Natural killer cell (primary cell): Measurements from ENCODE around the gene SLC30A2. TPM values are rescaled to one million over a fixed set of nuclear protein-coding genes. Genes with fewer than 3 reads are reported as not detected.

Experiments
- ATAC-seq, 3 donors: fragments of 150-1000 bp in 2 of 3; fragments of 200-7000 bp in 1 of 3; cut with Tn5 transposase; 1 replicate in 1 of 3; 2 replicates in 2 of 3; pipeline ENCODE4 v1.10.0; 2021; ENCODE audit warnings: mild to moderate bottlenecking in 2 of 3, moderate library complexity in 2 of 3
- DNase-seq, 2 donors: peaks; one replicate each; pipeline versions ENCODE4 v3.0.0 to v3.0.0-alpha.2; 2013 to 2021; ENCODE audit warnings: mixed read lengths in 1 of 2
- H3K27ac ChIP-seq: one replicate; pipeline ENCODE4 v1.5.1; 2013; ENCODE audit warnings: mild to moderate bottlenecking, low read length
- H3K27me3 ChIP-seq: one replicate; pipeline ENCODE4 v1.6.1; 2013; ENCODE audit warnings: low read length; ENCODE audit not compliant: control insufficient read depth, insufficient read depth
- H3K36me3 ChIP-seq: one replicate; pipeline ENCODE4 v1.6.1; 2013; ENCODE audit warnings: low read length; ENCODE audit not compliant: control insufficient read depth, insufficient read depth
- H3K4me1 ChIP-seq: one replicate; pipeline ENCODE4 v1.6.1; 2013; ENCODE audit warnings: low read length; ENCODE audit not compliant: control insufficient read depth, insufficient read depth
- H3K4me3 ChIP-seq: one replicate; pipeline ENCODE4 v1.5.1; 2013; ENCODE audit warnings: low read length
- H3K9me3 ChIP-seq: one replicate; pipeline ENCODE4 v1.6.1; 2013; ENCODE audit warnings: low read length; ENCODE audit not compliant: control insufficient read depth, insufficient read depth
- H3K27ac Mint-ChIP-seq, 2 donors: one replicate each; pipeline ENCODE4 v1.8.0; 2022; ENCODE audit warnings: mild to moderate bottlenecking in 2 of 2, mixed read lengths in 2 of 2, moderate library complexity in 1 of 2
- H3K27me3 Mint-ChIP-seq, 2 donors: one replicate each; pipeline ENCODE4 v1.8.0; 2022; ENCODE audit warnings: low read depth in 2 of 2, mixed read lengths in 2 of 2
- H3K36me3 Mint-ChIP-seq: one replicate; pipeline ENCODE4 v1.8.0; 2022; ENCODE audit warnings: mixed read lengths
- H3K4me1 Mint-ChIP-seq, 2 donors: one replicate each; pipeline ENCODE4 v1.8.0; 2022; ENCODE audit warnings: mixed read lengths in 2 of 2
- H3K4me3 Mint-ChIP-seq: one replicate; pipeline ENCODE4 v1.8.0; 2022; ENCODE audit warnings: mild to moderate bottlenecking, moderate library complexity, mixed read lengths
- H3K9me3 Mint-ChIP-seq, 2 donors: one replicate each; pipeline ENCODE4 v1.8.0; 2022; ENCODE audit warnings: mixed read lengths in 2 of 2
- CTCF ChIP-seq: fragments of 200-600 bp; IDR thresholded peaks from one replicate; pipeline ENCODE4 v1.8.0; 2022; ENCODE audit warnings: antibody characterized with exemption
- WGBS: methylation state at CpG from one replicate; pipeline ENCODE4 v1.1.7; 2013; ENCODE audit warnings: missing lambda C conversion rate; ENCODE audit not compliant: insufficient coverage; 5-methylcytosine and 5-hydroxymethylcytosine counted together
- intact Hi-C: fragments of 100-400 bp; cut with micrococcal nuclease; formaldehyde crosslinking; loops from one replicate; pipeline ENCODE4 v1.14.2; 2022
- total RNA-seq, 4 donors: library from RNA; stranded (reverse); fragments of 120-200 nt in 1 of 4; gene quantifications; one replicate each; pipeline versions ENCODE4 v1.2.3 to v1.2.4, GENCODE V29; 2013 to 2022

The SLC30A2 gene
- total RNA-seq, 3 donors from 2014 or later (not counting 1 experiment from before 2014, with no cell fraction given) = not detected

DNA sequence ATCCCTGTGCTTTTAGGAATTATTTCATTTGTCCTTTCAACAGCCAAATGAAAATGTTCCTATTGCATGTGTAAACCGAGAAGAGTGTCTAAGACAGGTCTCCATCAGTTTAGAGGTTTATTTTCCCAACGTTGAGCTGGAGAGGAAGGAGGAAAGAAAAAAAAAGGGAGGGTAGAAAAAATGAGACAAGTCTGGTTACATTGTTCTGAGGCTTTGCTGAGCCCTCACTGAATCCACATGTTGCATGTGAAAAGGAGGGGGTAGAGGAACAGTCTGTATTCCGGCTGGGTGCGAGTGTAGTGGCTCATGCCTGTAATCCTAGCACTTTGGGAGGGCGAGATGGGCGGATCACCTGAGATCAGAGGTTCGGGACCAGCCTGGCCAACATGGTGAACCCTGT is 46.5 kb upstream of the SLC30A2 start:
- no peaks in the 10 kb centered on the region for H3K4me1 ChIP-seq
- DNase-seq (no peak), ATAC-seq (no peak)
- H3K36me3 ChIP-seq = no peaks in the 10 kb centered on the region
- TF ChIP-seq CTCF = no peak
- Mint-ChIP-seq H3K4me1 (no peaks in the 10 kb centered on the region), H3K27ac (no peak overlapping the region), H3K36me3 (no peaks in the 10 kb centered on the region), H3K27me3 (peaks cover 9 to 35% of the 10 kb centered on the region in 2 donors), H3K9me3 (no peaks in the 10 kb centered on the region), H3K4me3 (no peak overlapping the region)
- intact Hi-C loops = no loop called here
- no peak overlapping the region for H3K27ac ChIP-seq
- H3K27me3 ChIP-seq = no peaks in the 10 kb centered on the region
- no peak overlapping the region for H3K4me3 ChIP-seq
- WGBS = 73% methylated on average over 7 of the region's 7 CpGs
- no peaks in the 10 kb centered on the region for H3K9me3 ChIP-seq

GRCh38 chr1:26090893-26091292 is 45.0 kb upstream of the SLC30A2 start:
- no peak overlapping the region for H3K4me3 Mint-ChIP-seq
- TF ChIP-seq CTCF = no peak
- Histone ChIP-seq H3K4me3 (no peak overlapping the region), H3K9me3 (no peaks in the 10 kb centered on the region), H3K27ac (no peak overlapping the region), H3K4me1 (no peaks in the 10 kb centered on the region), H3K27me3 (no peaks in the 10 kb centered on the region), H3K36me3 (no peaks in the 10 kb centered on the region)
- no peak for ATAC-seq
- H3K9me3 Mint-ChIP-seq = no peaks in the 10 kb centered on the region
- 78% methylated on average over 3 of the region's 3 CpGs for WGBS
- intact Hi-C loops = no loop called here
- no peaks in the 10 kb centered on the region for H3K36me3 Mint-ChIP-seq
- no peaks in the 10 kb centered on the region for H3K4me1 Mint-ChIP-seq
- H3K27ac Mint-ChIP-seq = no peak overlapping the region
- peaks cover 9 to 35% of the 10 kb centered on the region in 2 donors for H3K27me3 Mint-ChIP-seq
- DNase-seq = no peak

GRCh38 chr1:26089125-26089524 is 43.2 kb upstream of the SLC30A2 start:
- Histone ChIP-seq H3K4me1 (no peaks in the 10 kb centered on the region), H3K4me3 (no peak overlapping the region), H3K36me3 (no peaks in the 10 kb centered on the region), H3K9me3 (no peaks in the 10 kb centered on the region), H3K27ac (no peak overlapping the region), H3K27me3 (no peaks in the 10 kb centered on the region)
- Mint-ChIP-seq H3K4me1 (no peaks in the 10 kb centered on the region), H3K36me3 (no peaks in the 10 kb centered on the region), H3K27ac (no peak overlapping the region), H3K4me3 (no peak overlapping the region), H3K9me3 (no peaks in the 10 kb centered on the region), H3K27me3 (peaks cover 16 to 40% of the 10 kb centered on the region in 2 donors)
- no CpG with 5 or more reads among the region's 3 CpGs for WGBS
- no peak for TF ChIP-seq CTCF
- DNase-seq = no peak
- no peak for ATAC-seq
- intact Hi-C loops = no loop called here

GRCh38 chr1:26084844-26085243 is 38.9 kb upstream of the SLC30A2 start:
- Histone ChIP-seq H3K27me3 (no peaks in the 10 kb centered on the region), H3K9me3 (no peaks in the 10 kb centered on the region), H3K36me3 (no peaks in the 10 kb centered on the region), H3K4me3 (no peak overlapping the region), H3K4me1 (no peaks in the 10 kb centered on the region), H3K27ac (no peak overlapping the region)
- no peaks in the 10 kb centered on the region for H3K4me1 Mint-ChIP-seq
- H3K9me3 Mint-ChIP-seq = no peaks in the 10 kb centered on the region
- 74% methylated on average over 2 of the region's 2 CpGs for WGBS
- no peak overlapping the region for H3K27ac Mint-ChIP-seq
- H3K4me3 Mint-ChIP-seq = no peak overlapping the region
- ATAC-seq (no peak), DNase-seq (no peak)
- intact Hi-C loops = no loop called here
- H3K27me3 Mint-ChIP-seq = peaks cover 12% of the 10 kb centered on the region in 2 donors
- TF ChIP-seq CTCF = no peak
- H3K36me3 Mint-ChIP-seq = no peaks in the 10 kb centered on the region
